SK-N-SH (cell line): ENCODE measurements around the gene TMEM174. TPM values are rescaled to one million over a fixed set of nuclear protein-coding genes. Genes with fewer than 3 reads are reported as not detected.

Experiments
- CTCF ChIA-PET: fragments of 300-600, 350-600 bp; formaldehyde crosslinking; extraction: SDS; loops from one replicate; lab custom pipeline; 2021; lab: Yijun Ruan, JAX
- POLR2A ChIA-PET: fragments of 350-600 bp; sonication (Branson Sonifier 250); formaldehyde crosslinking; extraction: SDS; loops from one replicate; lab custom pipeline; 2020; ENCODE audit warnings: antibody characterized with exemption, inconsistent platforms; lab: Yijun Ruan, JAX
- DNase-seq: peaks from one replicate; pipeline ENCODE4 v3.0.0; 2012
- H2AFZ ChIP-seq: fragments of 200-600 bp; sonication (generic); 2 replicates; pipeline ENCODE4 v1.8.1; 2016; ENCODE audit warnings: antibody characterized with exemption, mild to moderate bottlenecking, low read depth
- H3F3A ChIP-seq: fragments of 200-600 bp; sonication (generic); replicated peaks from 2 replicates; pipeline ENCODE3; 2016; ENCODE audit warnings: antibody characterized with exemption, mild to moderate bottlenecking; ENCODE audit not compliant: insufficient read depth
- H3K27ac ChIP-seq, 2 experiments: fragments of 200-500 bp in 1 of 2; fragments of 200-600 bp in 1 of 2; sonication (Bioruptor generic) in 1 of 2; sonication (generic), shearing (Covaris generic) in 1 of 2; 2 replicates each; pipeline versions ENCODE4 v1.5.1 to v1.6.1; 2014 to 2016; ENCODE audit warnings: low read depth in 2 of 2, inconsistent platforms in 1 of 2, low read length in 1 of 2, mild to moderate bottlenecking in 1 of 2, mixed read lengths in 1 of 2
- H3K27me3 ChIP-seq: fragments of 200-600 bp; sonication (generic), shearing (Covaris generic); 2 replicates; pipeline ENCODE4 v1.6.1; 2016; ENCODE audit warnings: mixed run types; ENCODE audit not compliant: insufficient read depth
- H3K36me3 ChIP-seq, 2 experiments: fragments of 200-500 bp in 1 of 2; fragments of 200-600 bp in 1 of 2; sonication (Bioruptor generic) in 1 of 2; sonication (generic) in 1 of 2; replicated peaks in 1 of 2; 2 replicates each; pipeline versions ENCODE3 to v1.5.1; 2014 to 2016; ENCODE audit warnings: low read length in 1 of 2, mild to moderate bottlenecking in 1 of 2; ENCODE audit not compliant: insufficient read depth in 2 of 2, control insufficient read depth in 1 of 2
- H3K4me1 ChIP-seq, 2 experiments: fragments of 200-500 bp in 1 of 2; fragments of 200-600 bp in 1 of 2; sonication (Bioruptor generic) in 1 of 2; sonication (generic), shearing (Covaris generic) in 1 of 2; 2 replicates each; pipeline versions ENCODE4 v1.5.1 to v1.6.1; 2014 to 2016; ENCODE audit warnings: low read depth in 1 of 2, low read length in 1 of 2, mixed run types in 1 of 2; ENCODE audit not compliant: insufficient read depth in 2 of 2, control insufficient read depth in 1 of 2
- H3K4me2 ChIP-seq: fragments of 200-600 bp; sonication (generic), shearing (Covaris generic); 2 replicates; pipeline ENCODE4 v1.6.1; 2017; ENCODE audit warnings: mixed run types
- H3K4me3 ChIP-seq, 2 experiments: fragments of 200-500 bp in 1 of 2; fragments of 200-600 bp in 1 of 2; sonication (Bioruptor generic) in 1 of 2; sonication (generic), shearing (Covaris generic) in 1 of 2; 2 replicates each; pipeline versions ENCODE4 v1.5.1 to v1.8.1; 2014 to 2016; ENCODE audit warnings: low read depth in 2 of 2, inconsistent platforms in 1 of 2, low read length in 1 of 2, mild to moderate bottlenecking in 1 of 2, mixed read lengths in 1 of 2, moderate library complexity in 1 of 2
- H3K79me2 ChIP-seq: fragments of 200-600 bp; sonication (generic); 2 replicates; pipeline ENCODE4 v1.8.1; 2017; ENCODE audit warnings: mild to moderate bottlenecking; ENCODE audit not compliant: insufficient read depth
- H3K9ac ChIP-seq: fragments of 200-600 bp; sonication (generic); 2 replicates; pipeline ENCODE4 v1.6.1; 2017; ENCODE audit warnings: mixed run types
- H3K9me2 ChIP-seq: fragments of 200-600 bp; sonication (generic); 2 replicates; pipeline ENCODE4 v1.6.1; 2017; ENCODE audit warnings: mixed run types
- H3K9me3 ChIP-seq: fragments of 200-600 bp; sonication (generic); 2 replicates; pipeline ENCODE4 v1.6.1; 2017; ENCODE audit warnings: mixed run types, mild to moderate bottlenecking, moderate library complexity
- H4K20me1 ChIP-seq: fragments of 200-600 bp; sonication (generic); 2 replicates; pipeline ENCODE4 v1.6.1; 2017; ENCODE audit warnings: mild to moderate bottlenecking, mixed run types; ENCODE audit not compliant: insufficient read depth
- EP300 ChIP-seq, 2 experiments: IDR thresholded peaks; 2 replicates each; pipeline versions ENCODE4 v1.4.0 to v1.6.1; 2012; ENCODE audit warnings: borderline replicate concordance in 1 of 2, low read depth in 1 of 2, low read length in 1 of 2
- EZH2phosphoT487 ChIP-seq: fragments of 200-600 bp; sonication (generic); IDR thresholded peaks from 2 replicates; pipeline ENCODE4 v1.6.1; 2017; ENCODE audit warnings: low read depth, mixed run types, mild to moderate bottlenecking, antibody characterized with exemption, moderate library complexity, borderline replicate concordance
- FOSL2 ChIP-seq: IDR thresholded peaks from 2 replicates; pipeline ENCODE4 v1.4.0; 2012; ENCODE audit warnings: low read depth, mild to moderate bottlenecking, moderate library complexity, borderline replicate concordance
- FOXM1 ChIP-seq: IDR thresholded peaks from 2 replicates; pipeline ENCODE4 v1.4.0; 2012; ENCODE audit warnings: low read depth, mild to moderate bottlenecking
- MEF2A ChIP-seq: IDR thresholded peaks from 2 replicates; pipeline ENCODE4 v1.4.0; 2012; ENCODE audit warnings: low read depth, borderline replicate concordance
- RCOR1 ChIP-seq: fragments of 150-350 bp; IDR thresholded peaks from 2 replicates; pipeline ENCODE4 v1.6.1; 2017; ENCODE audit warnings: antibody characterized with exemption, low read length
- SMC3 ChIP-seq: IDR thresholded peaks from 2 replicates; pipeline ENCODE4 v1.6.1; 2012; ENCODE audit warnings: low read depth, low read length, improper control_type of control experiment
- TAF1 ChIP-seq: IDR thresholded peaks from 2 replicates; pipeline ENCODE4 v1.6.1; 2012; ENCODE audit warnings: low read depth, mild to moderate bottlenecking, low read length, moderate library complexity, borderline replicate concordance
- WGBS: methylation state at CpG from one replicate; pipeline ENCODE4 v1.1.6; 2017; ENCODE audit warnings: low lambda C conversion rate; 5-methylcytosine and 5-hydroxymethylcytosine counted together
- polyA plus RNA-seq, 3 experiments: library from polyadenylated mRNA; depleted of rRNA; stranded (reverse); fragments of >200 nt; gene quantifications; 2 replicates each; pipeline ENCODE4 v1.2.3, GENCODE V29; 2012
- TF ChIP-seq, protein P1 (sequence below): fragments of 150-350 bp; IDR thresholded peaks from 2 replicates; pipeline ENCODE4 v1.6.1; 2016; ENCODE audit warnings: mild to moderate bottlenecking, low read depth, low read length
- TF ChIP-seq, protein P2 (sequence below): IDR thresholded peaks from 2 replicates; pipeline ENCODE4 v1.4.0; 2012; ENCODE audit warnings: low read depth

The TMEM174 gene
- polyA plus RNA-seq, 1 of the 3 experiments (the other 2 are of a cell fraction): not detected

DNA sequence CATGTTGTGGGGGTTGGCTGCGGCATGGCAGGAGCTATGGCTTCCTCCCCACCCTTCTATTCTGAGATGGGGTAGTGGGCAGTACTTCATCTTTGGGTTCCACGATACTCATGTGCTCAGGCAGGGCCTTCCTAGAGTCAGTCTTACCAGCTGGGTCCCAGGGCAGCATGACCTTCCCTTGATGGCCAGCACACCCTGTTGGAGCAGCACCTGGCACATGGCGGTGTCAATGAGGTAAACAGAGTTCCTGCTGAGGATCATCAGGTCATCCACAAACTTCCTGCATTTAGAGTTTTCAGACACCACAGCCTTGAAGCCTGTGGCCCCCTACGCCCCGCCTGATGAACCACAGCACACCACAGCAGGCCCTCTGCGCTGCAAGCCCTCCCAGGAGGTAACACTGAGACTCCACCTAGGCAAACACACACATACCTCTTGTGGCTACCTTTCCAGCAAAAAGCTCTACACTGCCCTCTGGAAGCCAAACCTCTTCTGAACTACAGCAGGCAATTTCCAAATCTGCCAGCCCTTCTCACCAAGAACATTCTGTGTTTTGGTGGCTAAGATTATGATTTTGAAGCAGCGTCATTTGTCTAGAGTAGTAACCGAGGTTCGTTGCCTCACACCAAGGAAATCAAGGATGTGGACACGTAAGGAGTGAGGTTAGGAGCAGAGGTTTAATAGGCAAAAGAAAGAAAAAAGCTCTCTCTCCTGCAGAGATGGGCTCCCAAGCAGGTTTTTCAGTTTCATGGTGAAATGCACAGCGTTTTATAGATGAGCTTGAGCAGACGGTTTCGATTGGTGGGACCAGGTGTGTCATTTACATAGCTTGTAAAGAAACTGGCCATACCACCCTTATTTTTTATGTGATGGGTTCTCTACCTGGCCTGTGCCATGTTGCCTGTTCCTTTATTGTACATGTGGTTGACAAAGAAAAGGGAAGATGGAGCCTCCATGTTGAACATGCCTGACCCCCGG lies 20.3 kb upstream of the TMEM174 start:
- WGBS: 60% methylated on average over 12 of the region's 14 CpGs

DNA sequence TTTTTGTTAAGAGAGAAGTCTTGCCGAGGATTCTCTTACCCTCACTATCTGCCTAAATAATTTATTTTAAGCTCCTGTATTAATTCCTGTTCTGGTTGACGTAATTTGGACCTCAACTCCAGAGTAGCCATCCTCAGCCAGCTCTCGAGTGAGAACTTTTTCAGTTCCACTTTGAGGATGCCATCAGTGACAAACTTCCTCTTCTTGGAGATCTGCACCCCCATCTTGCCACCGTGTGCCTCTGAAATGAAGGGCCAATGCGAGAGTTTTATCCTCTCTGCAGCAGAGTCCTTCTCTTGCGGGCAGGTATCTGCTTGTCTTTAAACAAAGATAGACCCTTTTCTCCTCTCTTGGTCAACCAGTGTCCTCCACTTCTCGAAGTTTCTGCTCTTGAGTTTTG lies 19.5 kb upstream of the TMEM174 start:
- H3K27me3 ChIP-seq: no peaks in the 10 kb centered on the region
- H3K79me2 ChIP-seq: no peaks in the 10 kb centered on the region
- no peak for DNase-seq
- TF ChIP-seq, protein P1, sequence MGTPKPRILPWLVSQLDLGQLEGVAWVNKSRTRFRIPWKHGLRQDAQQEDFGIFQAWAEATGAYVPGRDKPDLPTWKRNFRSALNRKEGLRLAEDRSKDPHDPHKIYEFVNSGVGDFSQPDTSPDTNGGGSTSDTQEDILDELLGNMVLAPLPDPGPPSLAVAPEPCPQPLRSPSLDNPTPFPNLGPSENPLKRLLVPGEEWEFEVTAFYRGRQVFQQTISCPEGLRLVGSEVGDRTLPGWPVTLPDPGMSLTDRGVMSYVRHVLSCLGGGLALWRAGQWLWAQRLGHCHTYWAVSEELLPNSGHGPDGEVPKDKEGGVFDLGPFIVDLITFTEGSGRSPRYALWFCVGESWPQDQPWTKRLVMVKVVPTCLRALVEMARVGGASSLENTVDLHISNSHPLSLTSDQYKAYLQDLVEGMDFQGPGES: no peak
- no peaks in the 10 kb centered on the region for H3F3A ChIP-seq
- CTCF ChIA-PET: interaction anchor here (1.0 to 1.4 kb wide), 2 partner anchors 31 to 70 kb away, joined by 3 read pairs; no protein-coding TSS in a partner anchor
- H3K4me2 ChIP-seq: no peak overlapping the region
- no peaks in the 10 kb centered on the region for H3K4me1 ChIP-seq
- no peaks in the 10 kb centered on the region for H3K9me3 ChIP-seq
- no peak overlapping the region for H3K4me3 ChIP-seq
- no peaks in the 10 kb centered on the region for H4K20me1 ChIP-seq
- H3K36me3 ChIP-seq: no peaks in the 10 kb centered on the region
- POLR2A ChIA-PET: no interaction called here
- no peak overlapping the region for H3K27ac ChIP-seq
- no peaks in the 10 kb centered on the region for H3K9me2 ChIP-seq
- H3K9ac ChIP-seq: no peak overlapping the region
- H2AFZ ChIP-seq: no peak overlapping the region
- WGBS: 41% methylated on average over 7 of the region's 7 CpGs

More for the DNA sequence above, 20.3 kb upstream of the TMEM174 start:
- no peak overlapping the region for H3K4me3 ChIP-seq
- no peak for TF ChIP-seq EZH2phosphoT487
- no peak for TF ChIP-seq MEF2A
- TF ChIP-seq FOXM1: no peak
- TF ChIP-seq FOSL2: no peak
- TF ChIP-seq RCOR1: no peak
- no peak for TF ChIP-seq SMC3
- no peak for TF ChIP-seq EP300 (IDR thresholded peaks at IDR 0.05; ENCODE audit: borderline replicate concordance in 1 of 2, low read depth in 1 of 2, low read length in 1 of 2)
- TF ChIP-seq, protein P2, sequence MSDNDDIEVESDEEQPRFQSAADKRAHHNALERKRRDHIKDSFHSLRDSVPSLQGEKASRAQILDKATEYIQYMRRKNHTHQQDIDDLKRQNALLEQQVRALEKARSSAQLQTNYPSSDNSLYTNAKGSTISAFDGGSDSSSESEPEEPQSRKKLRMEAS: no peak
- no peak for TF ChIP-seq TAF1
- TF ChIP-seq, all 33 proteins: peak for 0
- Histone ChIP-seq H3K27me3 (no peaks in the 10 kb centered on the region), H3F3A (no peaks in the 10 kb centered on the region), H3K36me3 (no peaks in the 10 kb centered on the region), H3K9me2 (no peaks in the 10 kb centered on the region), H2AFZ (no peak overlapping the region), H3K9me3 (no peaks in the 10 kb centered on the region), H3K9ac (no peak overlapping the region), H3K4me1 (no peaks in the 10 kb centered on the region), H3K79me2 (no peaks in the 10 kb centered on the region), H4K20me1 (no peaks in the 10 kb centered on the region), H3K4me2 (no peak overlapping the region), H3K27ac (no peak overlapping the region)
- POLR2A ChIA-PET: no interaction called here
- CTCF ChIA-PET: interaction anchor here (0.6 to 1.5 kb wide), 5 partner anchors 18 to 927 kb away, joined by 3 to 5 read pairs (median 4); no protein-coding TSS in a partner anchor
- DNase-seq: no peak
